HEK293 (cell line): Measurements from ENCODE around the gene PICALM.

Experiments
- CTCF ChIA-PET: fragments of 350-600 bp; formaldehyde crosslinking; extraction: SDS; loops from one replicate; lab custom pipeline; 2021; ENCODE audit warnings: antibody characterized with exemption; lab: Yijun Ruan, JAX
- POLR2A ChIA-PET: fragments of 300-600 bp; formaldehyde crosslinking; extraction: SDS; loops from one replicate; lab custom pipeline; 2020; ENCODE audit warnings: antibody characterized with exemption, inconsistent platforms; lab: Yijun Ruan, JAX
- H3K27ac ChIP-seq: fragments of 200-500 bp; sonication (Bioruptor generic); 2 replicates; pipeline ENCODE4 v1.5.1; 2014; ENCODE audit warnings: low read depth, low read length, control low read depth, inconsistent platforms; ENCODE audit errors: extremely low read depth
- H3K36me3 ChIP-seq, 2 experiments: fragments of 200-500 bp in 1 of 2; sonication (Bioruptor generic) in 1 of 2; 1 replicate in 1 of 2; 2 replicates in 1 of 2; pipeline ENCODE4 v1.5.1; 2014 to 2017; ENCODE audit warnings: inconsistent platforms in 2 of 2, low read length in 2 of 2; ENCODE audit not compliant: control insufficient read depth in 2 of 2, insufficient read depth in 1 of 2
- H3K4me1 ChIP-seq: fragments of 200-500 bp; sonication (Bioruptor generic); 2 replicates; pipeline ENCODE4 v1.5.1; 2014; ENCODE audit warnings: mild to moderate bottlenecking, low read length, inconsistent platforms; ENCODE audit not compliant: control insufficient read depth, insufficient read depth
- H3K4me3 ChIP-seq: 2 replicates; pipeline ENCODE4 v1.5.1; 2011; ENCODE audit warnings: low read depth, mild to moderate bottlenecking, control low read depth, low read length, moderate library complexity
- H3K9me3 ChIP-seq: fragments of 200-500 bp; sonication (Bioruptor generic); 2 replicates; pipeline ENCODE4 v1.5.1; 2014; ENCODE audit warnings: low read depth, low read length, inconsistent platforms; ENCODE audit not compliant: control insufficient read depth, insufficient read depth
- KLF9 ChIP-seq: fragments of 450-650 bp; formaldehyde crosslinking; IDR thresholded peaks from 2 replicates; pipeline ENCODE4 v1.5.1; 2016; ENCODE audit warnings: missing biosample characterization, missing genetic modification characterization, low read depth
- MEIS1 ChIP-seq: sonication (generic); formaldehyde crosslinking; IDR thresholded peaks from 2 replicates; pipeline ENCODE4 v1.8.1; 2022; ENCODE audit warnings: missing genetic modification reagents, mild to moderate bottlenecking, borderline replicate concordance
- PRDM6 ChIP-seq: fragments of 450-650 bp; formaldehyde crosslinking; IDR thresholded peaks from 2 replicates; pipeline ENCODE4 v1.5.1; 2017; ENCODE audit warnings: missing biosample characterization, missing genetic modification characterization
- SETDB1 ChIP-seq: IDR thresholded peaks from one replicate; pipeline ENCODE4 v1.6.1; 2017; ENCODE audit warnings: mild to moderate bottlenecking, low read length, moderate library complexity, mixed read lengths; ENCODE audit not compliant: insufficient read length
- ZFP37 ChIP-seq: fragments of 450-650 bp; formaldehyde crosslinking; IDR thresholded peaks from 2 replicates; pipeline ENCODE4 v1.5.1; 2016; ENCODE audit warnings: missing biosample characterization, missing genetic modification characterization
- ZNF214 ChIP-seq: fragments of 450-650 bp; formaldehyde crosslinking; IDR thresholded peaks from 2 replicates; pipeline ENCODE4 v1.5.1; 2017; ENCODE audit warnings: missing biosample characterization, mild to moderate bottlenecking, missing genetic modification characterization, borderline replicate concordance
- ZNF266 ChIP-seq: fragments of 450-650 bp; formaldehyde crosslinking; IDR thresholded peaks from 2 replicates; pipeline ENCODE4 v1.5.1; 2016; ENCODE audit warnings: missing biosample characterization, missing genetic modification characterization, low read depth
- ZNF274 ChIP-seq, 2 experiments: fragments of 200-500 bp in 1 of 2; fragments of 450-650 bp in 1 of 2; sonication (Bioruptor generic) in 1 of 2; formaldehyde crosslinking in 1 of 2; IDR thresholded peaks; 2 replicates each; pipeline versions ENCODE4 v1.5.1 to v1.6.1; 2014 to 2016; ENCODE audit warnings: borderline replicate concordance in 1 of 2, inconsistent platforms in 1 of 2, low read length in 1 of 2, missing biosample characterization in 1 of 2, missing genetic modification characterization in 1 of 2
- ZNF423 ChIP-seq: fragments of 450-650 bp; formaldehyde crosslinking; IDR thresholded peaks from 2 replicates; pipeline ENCODE4 v1.5.1; 2016; ENCODE audit warnings: missing biosample characterization, missing genetic modification characterization
- ZNF529 ChIP-seq: fragments of 450-650 bp; formaldehyde crosslinking; IDR thresholded peaks from 2 replicates; pipeline ENCODE4 v1.5.1; 2017; ENCODE audit warnings: missing genetic modification characterization, missing biosample characterization; ENCODE audit not compliant: insufficient replicate concordance
- ZNF560 ChIP-seq: fragments of 450-650 bp; formaldehyde crosslinking; IDR thresholded peaks from 2 replicates; pipeline ENCODE4 v1.5.1; 2017; ENCODE audit warnings: missing biosample characterization, missing genetic modification characterization, borderline replicate concordance
- ZNF580 ChIP-seq: fragments of 450-650 bp; formaldehyde crosslinking; IDR thresholded peaks from 2 replicates; pipeline ENCODE4 v1.5.1; 2016; ENCODE audit warnings: missing biosample characterization, missing genetic modification characterization
- ZNF600 ChIP-seq: fragments of 450-650 bp; formaldehyde crosslinking; IDR thresholded peaks from 2 replicates; pipeline ENCODE4 v1.5.1; 2016; ENCODE audit warnings: missing biosample characterization, missing genetic modification characterization
- ZNF626 ChIP-seq: fragments of 450-650 bp; sonication (Bioruptor Pico); formaldehyde crosslinking; IDR thresholded peaks from 2 replicates; pipeline ENCODE4 v1.5.1; 2018; ENCODE audit warnings: missing biosample characterization, missing genetic modification characterization, inconsistent platforms
- ZNF654 ChIP-seq: fragments of 450-650 bp; formaldehyde crosslinking; IDR thresholded peaks from 2 replicates; pipeline ENCODE4 v1.5.1; 2016; ENCODE audit warnings: low read depth, missing biosample characterization, missing genetic modification characterization
- ZNF776 ChIP-seq: fragments of 450-650 bp; formaldehyde crosslinking; IDR thresholded peaks from 2 replicates; pipeline ENCODE4 v1.5.0; 2017; ENCODE audit warnings: missing biosample characterization, missing genetic modification characterization, borderline replicate concordance
- ZNF843 ChIP-seq: fragments of 450-650 bp; formaldehyde crosslinking; IDR thresholded peaks from 2 replicates; pipeline ENCODE4 v1.5.1; 2016; ENCODE audit warnings: missing biosample characterization, missing genetic modification characterization
- ZSCAN18 ChIP-seq: fragments of 450-650 bp; formaldehyde crosslinking; IDR thresholded peaks from 2 replicates; pipeline ENCODE4 v1.5.1; 2016; ENCODE audit warnings: missing biosample characterization, missing genetic modification characterization
- ZSCAN23 ChIP-seq: fragments of 450-650 bp; formaldehyde crosslinking; IDR thresholded peaks from 2 replicates; pipeline ENCODE4 v1.5.1; 2016; ENCODE audit warnings: missing biosample characterization, missing genetic modification characterization
- ZXDB ChIP-seq: fragments of 450-650 bp; formaldehyde crosslinking; IDR thresholded peaks from 2 replicates; pipeline ENCODE4 v1.5.1; 2016; ENCODE audit warnings: missing biosample characterization, missing genetic modification characterization
- TF ChIP-seq, protein P1 (sequence below): fragments of 450-650 bp; formaldehyde crosslinking; IDR thresholded peaks from 2 replicates; pipeline ENCODE4 v1.5.1; 2017; ENCODE audit warnings: missing biosample characterization, missing genetic modification characterization

Gene PICALM

DNA sequence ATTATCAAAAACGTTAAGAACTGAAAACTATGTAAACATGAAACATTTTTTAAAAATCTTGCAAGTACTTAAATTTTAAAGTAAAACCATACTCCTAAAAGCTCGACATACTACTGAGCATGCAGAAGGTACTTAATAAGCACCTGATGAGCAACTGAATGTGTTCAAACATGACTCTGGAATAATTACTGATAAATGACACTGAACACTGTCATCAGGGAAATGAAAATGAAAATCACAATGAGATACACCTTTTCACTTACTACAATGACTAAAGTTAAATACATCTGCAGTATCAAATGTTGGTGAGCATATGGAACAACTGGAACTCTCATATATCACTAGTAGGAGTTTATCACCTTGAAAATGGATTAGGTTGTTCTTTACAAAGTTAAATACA, 65.2 kb downstream of the PICALM start:
- ChIA-PET POLR2A (no interaction called here), CTCF (no interaction called here)
- no peak for TF ChIP-seq ZFP37 (tag by site-specific recombination)
- TF ChIP-seq KLF9 = no peak
- no peak for TF ChIP-seq ZNF580 (tag by site-specific recombination)
- no peak for TF ChIP-seq ZNF274 (IDR thresholded peaks at IDR 0.05; ENCODE audit: low read length)
- no peak for TF ChIP-seq ZNF274 (tag by site-specific recombination; IDR thresholded peaks at IDR 0.05; ENCODE audit: borderline replicate concordance)
- TF ChIP-seq ZNF626 (tag by site-specific recombination) = no peak
- no peak for TF ChIP-seq ZNF214
- TF ChIP-seq ZNF266 (tag by site-specific recombination) = no peak
- no peak for TF ChIP-seq ZNF423
- no peak overlapping the region for H3K4me3 ChIP-seq
- peaks cover 7 to 70% of the 10 kb centered on the region in 2 experiments; a peak in 2 of 3 replicates for H3K36me3 ChIP-seq
- no peaks in the 10 kb centered on the region for H3K4me1 ChIP-seq
- H3K27ac ChIP-seq = no peak overlapping the region
- H3K9me3 ChIP-seq = no peaks in the 10 kb centered on the region

GRCh38 chr11:86002431-86002830, 66.5 kb downstream of the PICALM start:
- no peaks in the 10 kb centered on the region for H3K4me1 ChIP-seq
- ChIA-PET POLR2A (no interaction called here), CTCF (no interaction called here)
- H3K36me3 ChIP-seq = peaks cover 7 to 71% of the 10 kb centered on the region in 2 experiments; a peak in 2 of 3 replicates
- H3K27ac ChIP-seq = no peak overlapping the region
- TF ChIP-seq ZNF560 (tag by site-specific recombination) (no peak), ZSCAN23 (tag by site-specific recombination) (no peak), ZNF654 (no peak), ZNF776 (tag by site-specific recombination) (no peak), ZXDB (tag by site-specific recombination) (no peak), MEIS1 (CRISPR knock-in tag) (no peak), ZNF529 (no peak), SETDB1 (no peak), ZNF600 (no peak), ZSCAN18 (tag by site-specific recombination) (no peak), PRDM6 (no peak), ZNF843 (no peak)
- TF ChIP-seq, protein P1, sequence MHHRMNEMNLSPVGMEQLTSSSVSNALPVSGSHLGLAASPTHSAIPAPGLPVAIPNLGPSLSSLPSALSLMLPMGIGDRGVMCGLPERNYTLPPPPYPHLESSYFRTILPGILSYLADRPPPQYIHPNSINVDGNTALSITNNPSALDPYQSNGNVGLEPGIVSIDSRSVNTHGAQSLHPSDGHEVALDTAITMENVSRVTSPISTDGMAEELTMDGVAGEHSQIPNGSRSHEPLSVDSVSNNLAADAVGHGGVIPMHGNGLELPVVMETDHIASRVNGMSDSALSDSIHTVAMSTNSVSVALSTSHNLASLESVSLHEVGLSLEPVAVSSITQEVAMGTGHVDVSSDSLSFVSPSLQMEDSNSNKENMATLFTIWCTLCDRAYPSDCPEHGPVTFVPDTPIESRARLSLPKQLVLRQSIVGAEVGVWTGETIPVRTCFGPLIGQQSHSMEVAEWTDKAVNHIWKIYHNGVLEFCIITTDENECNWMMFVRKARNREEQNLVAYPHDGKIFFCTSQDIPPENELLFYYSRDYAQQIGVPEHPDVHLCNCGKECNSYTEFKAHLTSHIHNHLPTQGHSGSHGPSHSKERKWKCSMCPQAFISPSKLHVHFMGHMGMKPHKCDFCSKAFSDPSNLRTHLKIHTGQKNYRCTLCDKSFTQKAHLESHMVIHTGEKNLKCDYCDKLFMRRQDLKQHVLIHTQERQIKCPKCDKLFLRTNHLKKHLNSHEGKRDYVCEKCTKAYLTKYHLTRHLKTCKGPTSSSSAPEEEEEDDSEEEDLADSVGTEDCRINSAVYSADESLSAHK (tag by site-specific recombination) = no peak
- no peaks in the 10 kb centered on the region for H3K9me3 ChIP-seq
- no peak overlapping the region for H3K4me3 ChIP-seq
